Activated CD4-positive, CD25-positive, alpha-beta regulatory T cell treated with anti-CD3 and anti-CD28 coated beads, Interleukin-2, amount 50 U/mL, for 24 hours (primary cell): ENCODE results near the gene ZNF684.
A peak's percentile ranks its signal among the peaks of the same experiment; 100 is the strongest.
"Not testable (repeated sequence)": the region's sequence is repeated elsewhere in the genome, so short reads cannot be mapped to it uniquely, and the experiment has no call there.

Source experiments
- ATAC-seq, 2 donors: fragments of 150-1000 bp; cut with Tn5 transposase; one replicate each; pipeline ENCODE4 v1.10.0; 2021; ENCODE audit warnings: mild to moderate bottlenecking in 1 of 2, moderate library complexity in 1 of 2

The ZNF684 gene

DNA sequence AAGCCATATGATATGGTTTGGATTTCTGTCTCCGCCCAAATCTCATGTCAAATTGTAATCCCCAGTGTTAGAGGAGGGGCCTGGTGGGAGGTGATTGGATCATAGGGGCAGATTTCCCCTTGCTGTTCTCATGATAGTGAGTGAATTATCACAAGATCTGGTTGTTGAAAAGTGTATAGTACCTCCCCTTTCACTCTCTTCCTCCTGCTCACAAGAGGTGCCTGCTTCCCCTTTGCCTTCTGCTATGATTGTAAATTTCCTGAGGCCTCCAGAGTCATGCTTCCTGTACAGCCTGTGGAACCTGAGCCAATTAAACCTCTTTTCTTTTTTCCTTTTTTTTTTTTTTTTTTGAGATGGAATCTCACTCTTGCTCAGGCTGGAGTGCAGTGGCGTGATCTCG lies 43.4 kb downstream of the ZNF684 start:
- not testable (repeated sequence) for ATAC-seq

DNA sequence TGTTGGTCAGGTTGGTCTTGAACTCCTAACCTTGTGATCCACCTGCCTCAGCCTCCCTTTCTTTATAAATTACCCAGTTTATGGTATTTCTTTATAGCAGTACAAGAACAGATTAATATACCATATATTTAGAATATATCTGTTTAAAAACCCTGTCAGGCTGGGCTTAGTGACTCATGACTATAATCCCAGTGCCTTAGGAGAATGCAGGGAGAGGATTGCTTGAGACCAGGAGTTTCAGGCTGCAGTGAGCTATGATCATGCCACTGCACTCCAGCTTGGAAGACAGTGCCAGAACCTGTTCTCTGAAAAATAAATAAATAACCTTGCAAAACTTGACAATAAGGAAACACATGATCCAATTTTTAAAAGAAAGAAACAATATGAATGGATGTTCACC lies 43.9 kb downstream of the ZNF684 start:
- ATAC-seq, result no peak

DNA sequence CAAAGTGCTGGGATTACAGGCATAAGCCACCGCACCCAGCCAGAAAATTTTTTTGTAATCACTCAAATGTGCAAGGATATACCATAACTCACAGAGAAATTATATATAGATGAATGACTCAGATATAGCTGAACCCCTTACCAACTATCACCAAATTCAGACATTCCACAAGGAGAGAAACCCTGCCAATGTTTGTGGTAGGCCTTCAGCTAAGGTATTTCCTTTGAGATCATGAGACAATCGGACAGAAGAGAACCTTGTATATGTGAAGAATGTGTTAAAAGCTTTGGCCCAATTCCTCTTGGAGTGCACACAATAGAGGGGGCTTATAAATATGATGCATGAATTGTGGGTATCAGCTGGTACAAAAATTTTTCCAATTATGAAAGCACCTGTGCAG lies 50.7 kb downstream of the ZNF684 start:
- no peak for ATAC-seq

DNA sequence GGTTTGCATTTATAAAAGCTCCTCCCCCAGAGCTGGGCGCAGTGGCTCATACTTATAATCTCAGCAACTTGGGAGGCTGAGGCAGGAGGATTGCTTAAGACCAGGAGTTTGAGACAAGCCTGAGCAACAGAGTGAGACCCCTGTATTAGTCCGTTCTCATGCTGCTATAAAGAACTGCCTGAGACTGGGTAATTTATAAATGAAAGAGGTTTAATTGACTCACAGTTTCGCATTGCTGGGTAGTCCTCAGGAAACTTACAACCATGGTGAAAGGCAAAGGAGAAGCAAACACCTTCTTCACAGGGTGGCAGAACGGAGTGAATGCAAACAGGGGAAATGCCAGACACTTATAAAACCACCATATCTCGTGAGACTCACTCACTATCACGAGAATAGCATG lies 52.5 kb downstream of the ZNF684 start:
- ATAC-seq, result peak in 1 of 2 donors; percentile 17

DNA sequence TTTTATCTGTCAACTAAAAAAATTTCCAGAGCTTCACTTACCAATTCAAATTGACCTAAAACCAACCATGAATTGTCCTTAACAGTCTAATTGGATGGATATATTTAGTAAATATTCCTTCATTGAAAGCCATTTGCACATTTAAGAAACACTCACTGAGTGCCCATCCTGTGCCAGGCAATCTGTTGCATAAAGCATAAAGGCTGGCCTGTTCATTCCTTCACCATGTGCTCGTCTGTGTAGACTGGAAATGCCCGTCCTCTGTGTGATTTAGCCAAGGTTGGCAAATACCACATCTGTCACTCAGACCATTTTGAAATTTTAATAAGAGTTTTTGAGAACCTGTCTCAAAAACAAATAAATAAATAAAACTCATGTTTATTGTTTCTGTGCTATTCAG lies 57.1 kb downstream of the ZNF684 start:
- ATAC-seq, result no peak

DNA sequence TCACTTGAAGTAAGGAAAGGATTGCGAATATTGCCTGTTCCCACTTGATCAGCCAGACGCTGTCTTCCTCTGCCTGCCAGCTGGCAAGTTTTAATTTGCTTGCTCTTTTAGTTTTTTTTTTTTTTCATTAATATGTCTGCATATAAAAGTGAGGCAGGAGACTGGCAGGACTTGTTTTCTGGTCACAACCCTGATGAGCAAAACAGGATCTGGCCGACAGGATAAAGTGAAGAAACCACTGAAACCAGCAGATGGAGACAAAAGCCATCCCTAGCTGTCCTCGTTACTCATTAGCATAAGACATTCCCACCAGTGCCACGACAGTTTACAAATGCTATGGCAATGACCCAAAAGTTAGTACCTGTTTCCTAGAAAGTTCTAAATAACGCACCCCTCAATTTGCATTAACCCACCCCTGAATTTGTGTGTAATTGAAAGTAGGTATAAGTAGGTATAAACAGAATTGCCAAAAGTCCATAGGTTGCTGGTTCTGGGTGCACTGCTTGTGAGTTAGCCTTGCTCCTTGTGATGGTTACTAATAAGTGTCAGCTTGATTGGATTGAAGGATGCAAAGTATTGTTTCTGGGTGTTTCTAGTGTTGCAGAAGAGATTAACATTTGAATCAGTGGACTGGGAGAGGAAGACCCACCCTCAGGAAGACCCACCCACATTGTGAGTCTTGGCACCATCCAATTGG lies 60.8 kb downstream of the ZNF684 start:
- peak in 1 of 2 donors; percentile 48 for ATAC-seq

DNA sequence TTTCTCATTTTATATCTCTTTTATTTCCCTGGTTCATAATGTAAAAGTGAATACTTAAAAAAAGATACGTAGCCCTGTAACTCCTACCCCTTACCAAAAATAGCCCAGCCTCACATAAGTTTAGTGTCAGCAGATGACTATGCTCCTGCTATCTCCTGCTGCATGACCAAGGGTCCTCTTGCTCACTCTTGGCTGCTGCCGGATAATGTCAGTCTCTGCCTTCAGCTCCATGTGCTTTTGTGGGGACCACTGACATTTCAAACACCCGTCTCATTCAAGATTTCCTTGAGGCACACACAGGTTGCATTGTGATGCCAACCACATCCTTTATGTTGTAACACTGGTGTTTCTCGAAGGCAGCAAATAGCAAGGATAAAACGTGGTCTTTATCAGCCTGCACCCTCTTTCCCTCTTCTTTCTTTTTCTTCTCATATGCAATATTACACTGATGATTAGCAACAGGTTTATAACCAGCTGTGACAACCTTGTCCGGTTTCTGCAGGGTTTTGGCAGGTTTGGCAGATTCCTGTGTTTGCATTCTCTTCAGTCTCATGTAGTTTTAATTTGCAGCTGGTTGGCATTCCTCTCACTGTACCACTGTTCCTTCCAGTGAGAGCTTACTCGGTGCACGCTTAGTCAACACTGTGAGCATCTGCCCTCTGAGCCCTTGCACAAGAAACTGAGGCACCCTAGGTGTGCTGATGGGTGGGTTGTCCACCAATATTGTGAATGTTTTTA lies 62.2 kb downstream of the ZNF684 start:
- no peak for ATAC-seq

DNA sequence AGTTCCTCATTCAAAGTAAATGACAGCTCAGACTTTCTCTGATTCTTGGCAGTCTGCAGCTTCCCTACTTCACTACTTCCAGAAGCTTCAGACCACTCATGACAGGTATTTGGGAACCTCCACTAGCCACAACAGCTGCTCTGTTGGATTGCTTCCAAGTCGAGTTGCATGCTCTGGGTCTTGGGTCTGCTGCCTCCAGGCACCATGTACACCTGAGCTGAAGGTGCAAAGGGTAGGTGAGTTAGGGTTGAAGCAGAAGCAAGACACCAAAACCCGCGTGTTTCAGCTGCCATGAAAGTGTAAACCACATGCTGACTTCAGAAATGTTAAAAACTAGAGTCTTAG lies 62.7 kb downstream of the ZNF684 start:
- no peak for ATAC-seq

DNA sequence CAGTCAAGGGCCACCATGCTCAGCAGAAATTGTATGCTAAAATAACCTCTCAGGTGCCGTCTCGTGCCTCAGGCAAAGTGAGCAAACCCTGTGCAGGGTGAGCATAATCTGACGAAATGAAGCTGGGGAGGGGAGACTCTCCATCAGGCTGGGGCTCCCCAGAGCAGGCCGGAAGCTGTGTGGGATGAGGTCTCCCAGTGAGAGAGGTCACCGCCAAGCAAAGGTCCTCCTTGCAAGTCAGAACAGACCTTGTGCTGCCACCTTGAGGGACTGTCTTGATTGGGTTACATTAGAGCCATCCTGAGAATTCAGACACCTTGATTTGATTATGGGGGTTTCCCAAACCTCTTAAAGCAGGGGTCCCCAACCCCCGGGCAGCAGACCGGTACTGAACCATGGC lies 64.2 kb downstream of the ZNF684 start:
- no peak for ATAC-seq
